OCI-LY7 (cell line): Measurements from ENCODE around the gene ZYG11B. TPM values are rescaled to one million over a fixed set of nuclear protein-coding genes. Genes with fewer than 3 reads are reported as not detected.
A peak's percentile ranks its signal among the peaks of the same experiment; 100 is the strongest.
"Not testable (repeated sequence)": the region's sequence is repeated elsewhere in the genome, so short reads cannot be mapped to it uniquely, and the experiment has no call there.

ENCODE experiments used
- BruUV-seq: library from RNA; stranded (reverse); fragments of 400-500 nt; replicated peaks from 2 replicates; lab custom pipeline; 2021; lab: Mats Ljungman, UMichigan
- CTCF ChIA-PET: fragments of 300-600 bp; sonication (Branson Sonifier 250); formaldehyde crosslinking; loops from one replicate; lab custom pipeline; 2022; ENCODE audit warnings: antibody characterized with exemption; ENCODE audit not compliant: unreplicated experiment; lab: Charles Lee
- POLR2A ChIA-PET: fragments of 300-600 bp; sonication (Branson Sonifier 250); formaldehyde crosslinking; loops from one replicate; lab custom pipeline; 2022; ENCODE audit warnings: antibody characterized with exemption; lab: Charles Lee
- DNase-seq: peaks from one replicate; pipeline ENCODE4 v3.0.0-alpha.2; 2015; ENCODE audit warnings: low spot score
- H2AFZ ChIP-seq: fragments of 200-600 bp; sonication (generic), shearing (Covaris generic); 2 replicates; pipeline ENCODE4 v1.6.1; 2014; ENCODE audit warnings: mild to moderate bottlenecking, antibody characterized with exemption, low read length, moderate library complexity
- H3K27ac ChIP-seq: fragments of 200-600 bp; sonication (generic); 2 replicates; pipeline ENCODE4 v1.5.1; 2014; ENCODE audit warnings: mixed run types, low read depth, mild to moderate bottlenecking, moderate library complexity, low read length, inconsistent platforms; ENCODE audit not compliant: poor library complexity, severe bottlenecking
- H3K36me3 ChIP-seq: fragments of 200-600 bp; sonication (generic); 2 replicates; pipeline ENCODE4 v1.6.1; 2014; ENCODE audit warnings: mild to moderate bottlenecking, antibody characterized with exemption, low read length, moderate library complexity, mixed read lengths; ENCODE audit not compliant: insufficient read depth
- H3K4me1 ChIP-seq: fragments of 200-600 bp; sonication (generic); 2 replicates; pipeline ENCODE4 v1.5.1; 2014; ENCODE audit warnings: mild to moderate bottlenecking, low read length; ENCODE audit not compliant: insufficient read depth, poor library complexity, severe bottlenecking
- H3K4me2 ChIP-seq: fragments of 200-600 bp; sonication (generic); 2 replicates; pipeline ENCODE4 v1.6.1; 2014; ENCODE audit warnings: mild to moderate bottlenecking, low read length
- H3K4me3 ChIP-seq: fragments of 200-600 bp; sonication (generic); 2 replicates; pipeline ENCODE4 v1.5.1; 2014; ENCODE audit warnings: mild to moderate bottlenecking, low read depth, low read length; ENCODE audit not compliant: poor library complexity, severe bottlenecking
- H3K79me2 ChIP-seq: fragments of 200-600 bp; sonication (generic); 2 replicates; pipeline ENCODE4 v1.6.1; 2016; ENCODE audit warnings: low read depth, mild to moderate bottlenecking, low read length, moderate library complexity, mixed read lengths; ENCODE audit not compliant: insufficient read depth
- H3K9me2 ChIP-seq: fragments of 200-600 bp; sonication (generic); 2 replicates; pipeline ENCODE4 v1.6.1; 2016; ENCODE audit warnings: mild to moderate bottlenecking, low read length, mixed read lengths; ENCODE audit not compliant: insufficient read depth
- H3K9me3 ChIP-seq: fragments of 200-600 bp; sonication (generic); 2 replicates; pipeline ENCODE4 v1.6.1; 2014; ENCODE audit warnings: mild to moderate bottlenecking, mixed run types, low read length, mixed read lengths
- H4K20me1 ChIP-seq: fragments of 200-600 bp; sonication (generic); 2 replicates; pipeline ENCODE4 v1.6.1; 2014; ENCODE audit warnings: mild to moderate bottlenecking, antibody characterized with exemption, low read length, moderate library complexity, mixed read lengths; ENCODE audit not compliant: insufficient read depth
- CTCF ChIP-seq: fragments of 200-600 bp; sonication (generic); conservative IDR thresholded peaks from 2 replicates; pipeline ENCODE4 v1.5.1; 2014; ENCODE audit warnings: mild to moderate bottlenecking, antibody characterized with exemption, low read length, moderate library complexity, mixed read lengths
- EZH2phosphoT487 ChIP-seq: fragments of 200-600 bp; sonication (generic); IDR thresholded peaks from 2 replicates; pipeline ENCODE4 v1.6.1; 2018; ENCODE audit warnings: low read depth, borderline replicate concordance, mild to moderate bottlenecking, mixed run types, antibody characterized with exemption, low read length, moderate library complexity, mixed read lengths
- intact Hi-C: fragments of 100-400 bp; cut with micrococcal nuclease; formaldehyde crosslinking; loops from one replicate; pipeline ENCODE4 v1.10.0; 2022; ENCODE audit not compliant: unreplicated experiment
- small RNA-seq: library from RNA; depleted of rRNA; stranded (forward); fragments of <200 nt; gene quantifications from one replicate; pipeline ENCODE3, GENCODE V24; 2014
- total RNA-seq, 2 experiments: library from RNA; depleted of rRNA in 1 of 2; stranded (reverse); fragments of >200 nt in 1 of 2; shearing (Covaris generic) in 1 of 2; gene quantifications; 2 replicates each; pipeline ENCODE4 v1.2.3, GENCODE V29; 2014 to 2022

ZYG11B gene
- total RNA-seq, 2 experiments from 2014 or later = 11.2 to 15.9 TPM

- no peak overlapping the region for H3K4me3 ChIP-seq
- no peak for DNase-seq
- H3K9me3 ChIP-seq = no peaks in the 10 kb centered on the region
- H3K79me2 ChIP-seq = no peaks in the 10 kb centered on the region
- H4K20me1 ChIP-seq = no peaks in the 10 kb centered on the region
- H2AFZ ChIP-seq = no peak overlapping the region
- TF ChIP-seq CTCF (no peak), EZH2phosphoT487 (no peak)
- intact Hi-C loops = no loop called here
- no peak overlapping the region for H3K4me2 ChIP-seq
- H3K36me3 ChIP-seq = no peaks in the 10 kb centered on the region
- H3K27ac ChIP-seq = no peak overlapping the region
- ChIA-PET CTCF (no interaction called here), POLR2A (interaction anchor here (0.7 kb wide), 3 partner anchors 10 to 756 kb away, joined by 3 to 5 read pairs (median 4); no protein-coding TSS in a partner anchor)
- H3K4me1 ChIP-seq = no peaks in the 10 kb centered on the region
- no TSS peak for BruUV-seq
- H3K9me2 ChIP-seq = no peaks in the 10 kb centered on the region
Observed at GRCh38 chr1:52867087-52867863, 141.0 kb downstream of the ZYG11B start.

- H3K4me3 ChIP-seq, H3K4me1 ChIP-seq, BruUV-seq, CTCF ChIA-PET, H3K9me3 ChIP-seq, H4K20me1 ChIP-seq, H3K27ac ChIP-seq, H3K36me3 ChIP-seq, H2AFZ ChIP-seq, intact Hi-C loops, H3K79me2 ChIP-seq, POLR2A ChIA-PET, H3K9me2 ChIP-seq, H3K4me2 ChIP-seq, DNase-seq: not testable (repeated sequence)
Observed at GRCh38 chr1:52869727-52870126, 143.5 kb downstream of the ZYG11B start.

GRCh38 chr1:52876843-52877242 is 150.6 kb downstream of the ZYG11B start:
- Histone ChIP-seq H3K4me1 (no peaks in the 10 kb centered on the region), H3K9me2 (no peaks in the 10 kb centered on the region), H3K9me3 (no peaks in the 10 kb centered on the region), H3K4me2 (no peak overlapping the region), H3K36me3 (no peaks in the 10 kb centered on the region), H4K20me1 (no peaks in the 10 kb centered on the region), H3K27ac (no peak overlapping the region), H3K4me3 (no peak overlapping the region), H3K79me2 (no peaks in the 10 kb centered on the region), H2AFZ (no peak overlapping the region)
- DNase-seq = no peak
- intact Hi-C loops = no loop called here
- no TSS peak for BruUV-seq
- TF ChIP-seq CTCF (no peak), EZH2phosphoT487 (no peak)
- CTCF ChIA-PET = no interaction called here
- POLR2A ChIA-PET = interaction anchor here (1.0 to 1.2 kb wide), 2 partner anchors 9 to 19 kb away, joined by 4 to 5 read pairs; no protein-coding TSS in a partner anchor

Small RNA genes lying within 50 kb of the gene (small RNA-seq; reads per million reads assigned to genes)
- not detected for gene RN7SL62P
- gene RNU2-30P = 0.63 reads per million, percentile 20 among the genes with 10 or more reads in this experiment
- gene RNU6-969P = not detected

Other genes starting within 250 kb of the ZYG11B start
- 72.4 and 102 TPM in 2 replicates for gene TUT4, start 173.4 kb upstream of the ZYG11B start, total RNA-seq (2014; rRNA removed; shearing (Covaris generic))
- 70.8 and 81.1 TPM in 2 replicates for gene TUT4, start 173.4 kb upstream of the ZYG11B start, total RNA-seq (2022)
- gene GPX7, start 124.1 kb upstream of the ZYG11B start, total RNA-seq (2014; rRNA removed; shearing (Covaris generic)) = not detected in 2 replicates
- gene GPX7, start 124.1 kb upstream of the ZYG11B start, total RNA-seq (2022) = not detected in 2 replicates
- gene SHISAL2A, start 93.3 kb upstream of the ZYG11B start, total RNA-seq (2014; rRNA removed; shearing (Covaris generic)) = 0.13 and 0.69 TPM in 2 replicates
- 0.27 and 0.55 TPM in 2 replicates for gene SHISAL2A, start 93.3 kb upstream of the ZYG11B start, total RNA-seq (2022)
- 6.6 and 7.0 TPM in 2 replicates for gene COA7, start 28.1 kb upstream of the ZYG11B start, total RNA-seq (2014; rRNA removed; shearing (Covaris generic))
- gene COA7, start 28.1 kb upstream of the ZYG11B start, total RNA-seq (2022) = 19.9 and 26.1 TPM in 2 replicates
- not detected in 2 replicates for gene ZYG11A, start 116.3 kb downstream of the ZYG11B start, total RNA-seq (2014; rRNA removed; shearing (Covaris generic))
- gene ZYG11A, start 116.3 kb downstream of the ZYG11B start, total RNA-seq (2022) = not detected in 2 replicates
- not detected in 2 replicates for gene ECHDC2, start 195.3 kb downstream of the ZYG11B start, total RNA-seq (2014; rRNA removed; shearing (Covaris generic))
- not detected in 2 replicates for gene ECHDC2, start 195.3 kb downstream of the ZYG11B start, total RNA-seq (2022)
- 63.9 and 65.6 TPM in 2 replicates for gene SCP2, start 200.8 kb downstream of the ZYG11B start, total RNA-seq (2014; rRNA removed; shearing (Covaris generic))
- 75.5 and 77.1 TPM in 2 replicates for gene SCP2, start 200.8 kb downstream of the ZYG11B start, total RNA-seq (2022)